Rectal smooth muscle tissue (tissue), 1 donor: ENCODE results near the gene CRYGD.
"Not testable (repeated sequence)": the region's sequence is repeated elsewhere in the genome, so short reads cannot be mapped to it uniquely, and the experiment has no call there.

Source experiments
- H3K27ac ChIP-seq: one replicate; pipeline ENCODE4 v1.7.0; 2013; ENCODE audit warnings: low read depth, low read length, inconsistent platforms
- H3K27me3 ChIP-seq: one replicate; pipeline ENCODE4 v1.7.0; 2013; ENCODE audit warnings: low read length; ENCODE audit not compliant: control insufficient read depth, insufficient read depth
- H3K36me3 ChIP-seq: one replicate; pipeline ENCODE4 v1.7.0; 2013; ENCODE audit warnings: low read length; ENCODE audit not compliant: control insufficient read depth, insufficient read depth
- H3K4me1 ChIP-seq: one replicate; pipeline ENCODE4 v1.7.0; 2013; ENCODE audit warnings: low read length; ENCODE audit not compliant: control insufficient read depth, insufficient read depth
- H3K4me3 ChIP-seq: one replicate; pipeline ENCODE4 v1.7.0; 2013; ENCODE audit warnings: low read length
- H3K9ac ChIP-seq: one replicate; pipeline ENCODE4 v1.7.0; 2013; ENCODE audit warnings: low read length

CRYGD gene

DNA sequence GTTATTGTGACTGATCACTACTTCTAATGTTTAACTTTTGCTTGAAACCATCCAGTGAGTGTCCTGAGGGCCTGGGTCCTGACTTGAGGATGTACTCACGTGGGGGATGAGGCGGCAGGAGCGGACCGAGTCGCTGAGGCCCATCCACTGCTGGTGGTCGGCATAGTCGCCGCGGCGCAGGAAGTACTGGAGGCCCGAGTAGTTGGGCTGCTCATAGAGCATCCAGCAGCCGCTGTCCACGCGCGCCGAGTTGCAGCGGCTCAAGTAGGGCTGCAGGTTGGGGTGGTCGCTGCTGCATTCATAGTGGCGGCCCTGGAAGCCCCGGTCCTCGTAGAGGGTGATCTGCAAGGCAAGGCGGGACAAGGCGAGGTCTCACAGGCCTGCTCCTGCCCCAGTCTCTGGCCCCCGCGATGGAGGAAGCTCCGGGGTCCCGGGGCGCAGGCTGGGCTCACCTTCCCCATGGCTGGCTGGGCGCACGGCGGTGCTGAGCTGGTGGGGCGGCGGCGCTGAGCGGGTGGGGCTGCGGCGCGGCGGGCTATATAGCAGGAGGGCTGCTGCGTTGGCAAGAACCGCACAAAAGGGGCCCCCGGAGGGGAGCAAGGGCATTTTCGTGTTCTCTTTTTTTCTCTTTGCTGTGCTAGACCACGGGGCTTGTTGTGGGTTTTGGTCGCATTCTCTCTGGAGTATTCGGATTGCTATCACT, at the start of gene CRYGD:
Gene CRYGD (minus strand): TSS at position 512 of the 703 bp plus-strand sequence. CDS start 51 bp downstream, at position 461.
- not testable (repeated sequence) for H3K4me1 ChIP-seq, H3K27me3 ChIP-seq, H3K27ac ChIP-seq, H3K36me3 ChIP-seq, H3K4me3 ChIP-seq, H3K9ac ChIP-seq

- Histone ChIP-seq H3K4me1 (no peaks in the 10 kb centered on the region), H3K27me3 (no peaks in the 10 kb centered on the region), H3K36me3 (no peaks in the 10 kb centered on the region), H3K27ac (no peak overlapping the region), H3K9ac (no peak overlapping the region), H3K4me3 (no peak overlapping the region)
Observed at GRCh38 chr2:208172125-208172524, 47.8 kb upstream of the CRYGD start.

DNA sequence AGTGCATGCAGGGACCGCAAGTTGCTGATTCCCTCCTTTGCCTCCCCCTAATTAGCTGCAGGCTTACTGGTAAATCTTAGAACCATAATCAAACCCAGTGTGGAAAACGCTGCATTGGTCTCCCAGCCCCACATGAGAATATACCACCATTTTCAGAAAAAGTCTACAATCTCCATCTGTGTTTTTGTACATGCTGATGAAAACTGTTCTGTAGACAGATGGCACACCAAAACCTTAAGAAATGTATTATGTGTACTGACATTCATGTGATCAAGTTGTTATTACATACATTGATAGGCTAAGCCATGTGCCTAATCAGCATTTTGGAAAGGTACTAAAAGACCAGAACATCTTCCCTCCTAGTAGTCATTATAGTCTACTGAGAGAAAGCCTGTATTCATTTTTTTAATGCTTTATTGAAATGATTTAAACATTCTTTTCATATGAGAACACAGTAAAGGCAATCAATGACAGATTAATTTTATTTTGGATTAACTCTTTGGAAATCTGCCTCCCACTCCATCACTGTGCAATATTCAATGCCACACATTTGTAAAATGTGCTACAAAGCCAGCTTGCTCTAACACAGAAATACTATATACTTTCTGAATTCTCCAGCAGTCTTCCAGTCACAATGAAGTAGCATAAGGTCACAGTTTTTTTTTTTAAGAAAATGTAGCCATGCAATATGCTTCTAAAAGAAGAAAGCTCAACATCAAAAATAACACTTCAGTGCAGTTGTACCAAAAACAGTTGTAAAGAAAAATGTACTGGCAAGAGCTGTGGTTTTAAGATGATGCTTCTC, 40.8 kb upstream of the CRYGD start:
- H3K4me3 ChIP-seq = no peak overlapping the region
- H3K9ac ChIP-seq = no peak overlapping the region
- H3K4me1 ChIP-seq = no peaks in the 10 kb centered on the region
- no peaks in the 10 kb centered on the region for H3K27me3 ChIP-seq
- no peaks in the 10 kb centered on the region for H3K36me3 ChIP-seq
- no peak overlapping the region for H3K27ac ChIP-seq

DNA sequence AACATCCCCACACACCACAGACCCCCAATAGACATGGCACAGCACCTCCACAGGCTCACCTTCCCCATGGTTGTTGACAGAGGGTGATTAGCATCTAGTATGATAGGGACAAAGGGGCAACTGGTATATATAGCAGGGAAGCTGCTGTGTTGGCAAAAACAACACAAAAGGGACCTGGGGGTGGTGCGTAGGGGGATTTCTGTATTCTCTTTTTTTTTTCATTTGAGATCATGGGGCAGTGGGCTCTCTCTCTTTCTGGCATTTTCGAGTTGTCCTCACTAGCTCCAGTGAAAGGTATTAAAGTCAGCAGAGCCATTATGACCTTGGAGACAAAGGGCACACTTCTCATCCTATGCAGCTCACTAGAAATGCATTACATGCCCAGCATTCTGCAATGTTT, 39.2 kb upstream of the CRYGD start, which contains the start of gene CRYGA:
Gene CRYGA (minus strand): TSS at position 101 of the 400 bp plus-strand sequence. CDS start 33 bp downstream, at position 68.
- Histone ChIP-seq H3K9ac (no peak within 1 kb of the TSS), H3K36me3 (no peaks in the 10 kb centered on the region), H3K27me3 (no peaks in the 10 kb centered on the region), H3K4me1 (no peaks in the 10 kb centered on the region), H3K4me3 (no peak within 1 kb of the TSS), H3K27ac (no peak within 1 kb of the TSS)

DNA sequence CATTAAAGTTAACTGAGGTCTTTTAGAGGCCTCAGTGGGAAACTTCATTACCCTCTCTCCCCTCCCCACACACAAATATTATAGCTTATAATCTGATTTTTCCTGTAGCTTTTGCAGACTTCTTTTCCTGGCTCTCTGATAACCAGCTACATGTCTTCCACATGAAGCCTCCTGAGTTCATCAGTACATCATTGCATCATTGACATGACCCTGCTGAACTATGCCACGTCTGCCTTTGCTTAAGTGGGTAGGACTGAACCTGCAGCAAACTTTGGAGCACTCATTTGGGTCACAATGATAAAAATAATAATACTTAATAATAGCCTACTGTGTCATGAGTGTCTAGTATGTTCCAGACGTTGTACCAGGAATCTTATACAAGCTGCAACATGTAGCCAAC, 32.1 kb upstream of the CRYGD start:
- H3K27me3 ChIP-seq = no peaks in the 10 kb centered on the region
- no peak overlapping the region for H3K27ac ChIP-seq
- no peak overlapping the region for H3K9ac ChIP-seq
- H3K36me3 ChIP-seq = no peaks in the 10 kb centered on the region
- no peaks in the 10 kb centered on the region for H3K4me1 ChIP-seq
- H3K4me3 ChIP-seq = no peak overlapping the region

DNA sequence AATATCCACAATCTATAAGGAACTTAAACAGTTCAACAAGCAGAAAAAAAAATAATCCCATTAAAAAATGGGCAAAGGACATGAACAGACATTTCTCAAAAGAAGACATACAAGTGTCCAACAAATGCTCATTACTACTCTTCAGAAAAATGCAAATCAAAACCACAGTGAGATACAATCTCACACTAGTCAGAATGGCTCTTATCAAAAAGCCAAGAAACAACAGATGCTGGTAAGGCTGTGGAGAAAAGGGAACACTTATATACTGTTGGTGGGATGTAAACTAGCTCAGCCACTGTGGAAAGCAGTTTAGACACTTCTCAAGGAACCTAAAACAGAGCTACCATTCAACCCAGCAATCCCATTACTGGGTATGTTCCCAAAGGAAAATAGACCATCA, 28.8 kb upstream of the CRYGD start:
- H3K27ac ChIP-seq = no peak overlapping the region
- no peaks in the 10 kb centered on the region for H3K36me3 ChIP-seq
- no peak overlapping the region for H3K4me3 ChIP-seq
- H3K27me3 ChIP-seq = no peaks in the 10 kb centered on the region
- no peaks in the 10 kb centered on the region for H3K4me1 ChIP-seq
- no peak overlapping the region for H3K9ac ChIP-seq

- no peaks in the 10 kb centered on the region for H3K27me3 ChIP-seq
- no peak overlapping the region for H3K27ac ChIP-seq
- H3K4me1 ChIP-seq = no peaks in the 10 kb centered on the region
- no peaks in the 10 kb centered on the region for H3K36me3 ChIP-seq
- H3K4me3 ChIP-seq = no peak overlapping the region
- no peak overlapping the region for H3K9ac ChIP-seq
Observed at GRCh38 chr2:208150956-208151355, 26.6 kb upstream of the CRYGD start.

DNA sequence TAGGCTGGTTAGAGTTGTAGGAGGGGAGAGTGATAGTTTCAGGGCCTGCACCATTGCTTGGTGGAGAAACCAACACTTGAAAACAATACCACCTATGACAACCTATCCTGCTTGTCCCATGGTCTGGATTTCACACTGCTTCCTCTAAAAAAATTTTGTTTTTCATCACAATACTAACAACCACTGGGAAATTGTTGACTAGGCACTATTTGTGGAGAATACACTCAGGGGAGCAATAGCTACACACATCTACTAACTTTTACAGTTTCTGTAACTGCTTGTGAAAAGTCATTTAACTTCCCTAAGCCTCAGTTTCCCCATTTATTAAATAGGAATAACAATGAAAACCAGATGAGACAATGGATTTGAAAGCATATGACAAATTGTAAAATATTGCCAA, 25.8 kb upstream of the CRYGD start:
- Histone ChIP-seq H3K4me1 (no peaks in the 10 kb centered on the region), H3K4me3 (no peak overlapping the region), H3K27me3 (no peaks in the 10 kb centered on the region), H3K9ac (no peak overlapping the region), H3K36me3 (no peaks in the 10 kb centered on the region), H3K27ac (no peak overlapping the region)

- no peaks in the 10 kb centered on the region for H3K36me3 ChIP-seq
- no peaks in the 10 kb centered on the region for H3K4me1 ChIP-seq
- H3K9ac ChIP-seq = no peak overlapping the region
- H3K27ac ChIP-seq = no peak overlapping the region
- H3K27me3 ChIP-seq = no peaks in the 10 kb centered on the region
- no peak overlapping the region for H3K4me3 ChIP-seq
Observed at GRCh38 chr2:208148803-208149202, 24.5 kb upstream of the CRYGD start.

DNA sequence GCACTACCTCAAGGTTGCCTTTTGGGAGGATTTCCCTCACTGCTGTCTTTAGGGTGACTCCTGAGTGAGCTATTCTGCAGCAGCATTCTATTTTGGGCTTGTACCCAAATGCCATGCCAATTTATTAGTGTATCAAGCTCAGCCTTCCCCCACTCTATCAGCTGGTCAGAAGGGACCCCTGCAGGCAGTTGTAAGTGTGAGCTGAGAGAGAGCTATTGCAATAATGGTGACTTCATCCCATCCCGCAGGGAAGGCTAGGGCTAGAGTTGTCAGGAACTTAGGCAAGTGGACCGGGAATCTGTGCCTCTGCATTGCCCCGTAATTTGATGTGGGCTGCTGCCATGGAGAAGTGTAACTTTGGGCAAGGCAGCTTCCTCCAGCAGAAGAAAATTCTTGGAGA, 23.4 kb upstream of the CRYGD start:
- Histone ChIP-seq H3K4me1 (no peaks in the 10 kb centered on the region), H3K36me3 (no peaks in the 10 kb centered on the region), H3K9ac (no peak overlapping the region), H3K27ac (no peak overlapping the region), H3K27me3 (no peaks in the 10 kb centered on the region), H3K4me3 (no peak overlapping the region)

- Histone ChIP-seq H3K27me3 (no peaks in the 10 kb centered on the region), H3K27ac (no peak overlapping the region), H3K9ac (no peak overlapping the region), H3K36me3 (no peaks in the 10 kb centered on the region), H3K4me1 (no peaks in the 10 kb centered on the region), H3K4me3 (no peak overlapping the region)
Observed at GRCh38 chr2:208147008-208147407, 22.7 kb upstream of the CRYGD start.

GRCh38 chr2:208146006-208146405, 21.7 kb upstream of the CRYGD start, which contains the start of gene CRYGB:
Gene CRYGB, minus strand, starts transcription at chr2:208146158. Its CDS starts 38 bp downstream, at chr2:208146120.
- H3K9ac ChIP-seq = no peak within 1 kb of the TSS
- no peaks in the 10 kb centered on the region for H3K4me1 ChIP-seq
- no peaks in the 10 kb centered on the region for H3K36me3 ChIP-seq
- H3K27ac ChIP-seq = no peak within 1 kb of the TSS
- H3K27me3 ChIP-seq = no peaks in the 10 kb centered on the region
- no peak within 1 kb of the TSS for H3K4me3 ChIP-seq
